ENCODE results near the gene CDK1.

GRCh38 chr10:60801522-60801921, 23.2 kb downstream of the CDK1 start:
- TF ChIP-seq CTCF (IDR thresholded peaks at IDR 0.05) (no peak), ATF3 (CRISPR knock-in tag; conservative IDR thresholded peaks at IDR 0.05) (no peak), ETV6 (CRISPR knock-in tag; IDR thresholded peaks at IDR 0.05) (no peak), NFYB (CRISPR knock-in tag; conservative IDR thresholded peaks at IDR 0.05; ENCODE audit: low read depth) (no peak), IRF1 (CRISPR knock-in tag; IDR thresholded peaks at IDR 0.05) (no peak), STAT6 (CRISPR knock-in tag; conservative IDR thresholded peaks at IDR 0.05; ENCODE audit: low read depth) (no peak), IRF2 (CRISPR knock-in tag; IDR thresholded peaks at IDR 0.05; ENCODE audit: borderline replicate concordance, low read depth) (no peak)

Measured in WTC11 (cell line).